ENCODE measurements around the gene TPM3.
A peak's percentile ranks its signal among the peaks of the same experiment; 100 is the strongest.
"Not testable (repeated sequence)": the region's sequence is repeated elsewhere in the genome, so short reads cannot be mapped to it uniquely, and the experiment has no call there.

Gene TPM3

GRCh38 chr1:154191990-154192461, at the start of gene TPM3:
TPM3 (minus strand) TSS chr1:154192100; CDS start chr1:154192018, 82 bp downstream.
- Mint-ChIP-seq H3K4me3 (no peak within 1 kb of the TSS), H3K4me1 (ENCODE audit: low read depth) (peaks cover 42% of the 10 kb centered on the region), H3K9me3 (no peaks in the 10 kb centered on the region), H3K27me3 (peaks cover 9% of the 10 kb centered on the region), H3K36me3 (ENCODE audit: low read depth) (no peaks in the 10 kb centered on the region), H3K27ac (peak within 1 kb of the TSS; percentile 44)
- intact Hi-C loops (cut with micrococcal nuclease): no loop called here

GRCh38 chr1:154240294-154240833, 48.5 kb upstream of the TPM3 start:
- no peaks in the 10 kb centered on the region for H3K27me3 Mint-ChIP-seq
- peaks cover 18% of the 10 kb centered on the region for H3K4me1 Mint-ChIP-seq (ENCODE audit: low read depth)
- H3K9me3 Mint-ChIP-seq: no peaks in the 10 kb centered on the region
- H3K4me3 Mint-ChIP-seq: no peak overlapping the region
- intact Hi-C loops (cut with micrococcal nuclease): no loop called here
- peaks cover 99% of the 10 kb centered on the region for H3K36me3 Mint-ChIP-seq (ENCODE audit: low read depth)
- no peak overlapping the region for H3K27ac Mint-ChIP-seq

- Mint-ChIP-seq H3K9me3 (no peaks in the 10 kb centered on the region), H3K27ac (no peak overlapping the region), H3K27me3 (no peaks in the 10 kb centered on the region), H3K4me1 (ENCODE audit: low read depth) (peaks cover 26% of the 10 kb centered on the region), H3K4me3 (no peak overlapping the region), H3K36me3 (ENCODE audit: low read depth) (peaks cover 99% of the 10 kb centered on the region)
- intact Hi-C loops (cut with micrococcal nuclease): no loop called here
These were observed 47.6 kb upstream of the TPM3 start for GRCh38 chr1:154239491-154239890.

GRCh38 chr1:154237880-154238506, 46.1 kb upstream of the TPM3 start:
- no peaks in the 10 kb centered on the region for H3K9me3 Mint-ChIP-seq
- no peak overlapping the region for H3K4me3 Mint-ChIP-seq
- intact Hi-C loops (cut with micrococcal nuclease): no loop called here
- peaks cover 28% of the 10 kb centered on the region for H3K4me1 Mint-ChIP-seq (ENCODE audit: low read depth)
- no peaks in the 10 kb centered on the region for H3K27me3 Mint-ChIP-seq
- H3K27ac Mint-ChIP-seq: no peak overlapping the region
- peaks cover 99% of the 10 kb centered on the region for H3K36me3 Mint-ChIP-seq (ENCODE audit: low read depth)

GRCh38 chr1:154237435-154237834, 45.5 kb upstream of the TPM3 start:
- no peak overlapping the region for H3K27ac Mint-ChIP-seq
- H3K9me3 Mint-ChIP-seq: no peaks in the 10 kb centered on the region
- H3K4me1 Mint-ChIP-seq (ENCODE audit: low read depth): peaks cover 28% of the 10 kb centered on the region
- peaks cover 99% of the 10 kb centered on the region for H3K36me3 Mint-ChIP-seq (ENCODE audit: low read depth)
- no peaks in the 10 kb centered on the region for H3K27me3 Mint-ChIP-seq
- no peak overlapping the region for H3K4me3 Mint-ChIP-seq
- intact Hi-C loops (cut with micrococcal nuclease): no loop called here

GRCh38 chr1:154236855-154237254, 45.0 kb upstream of the TPM3 start:
- intact Hi-C loops (cut with micrococcal nuclease): no loop called here
- Mint-ChIP-seq H3K27ac (no peak overlapping the region), H3K4me1 (ENCODE audit: low read depth) (peaks cover 28% of the 10 kb centered on the region), H3K36me3 (ENCODE audit: low read depth) (peaks cover 99% of the 10 kb centered on the region), H3K9me3 (no peaks in the 10 kb centered on the region), H3K4me3 (no peak overlapping the region), H3K27me3 (no peaks in the 10 kb centered on the region)

- H3K27me3 Mint-ChIP-seq; H3K9me3 Mint-ChIP-seq; H3K27ac Mint-ChIP-seq; H3K4me3 Mint-ChIP-seq; intact Hi-C loops (cut with micrococcal nuclease): not testable (repeated sequence)
- peaks cover 36% of the 10 kb centered on the region for H3K4me1 Mint-ChIP-seq (ENCODE audit: low read depth)
- H3K36me3 Mint-ChIP-seq (ENCODE audit: low read depth): peaks cover 96% of the 10 kb centered on the region
These were observed 41.2 kb upstream of the TPM3 start for GRCh38 chr1:154233127-154233526.

- peaks cover 49% of the 10 kb centered on the region for H3K4me1 Mint-ChIP-seq (ENCODE audit: low read depth)
- H3K4me3 Mint-ChIP-seq; intact Hi-C loops (cut with micrococcal nuclease); H3K27ac Mint-ChIP-seq; H3K27me3 Mint-ChIP-seq; H3K9me3 Mint-ChIP-seq: not testable (repeated sequence)
- peaks cover 96% of the 10 kb centered on the region for H3K36me3 Mint-ChIP-seq (ENCODE audit: low read depth)
These were observed 39.2 kb upstream of the TPM3 start for GRCh38 chr1:154231112-154231511.

GRCh38 chr1:154225370-154225769, 33.5 kb upstream of the TPM3 start:
- no peaks in the 10 kb centered on the region for H3K9me3 Mint-ChIP-seq
- H3K4me3 Mint-ChIP-seq: no peak overlapping the region
- H3K36me3 Mint-ChIP-seq (ENCODE audit: low read depth): peaks cover 85% of the 10 kb centered on the region
- no peaks in the 10 kb centered on the region for H3K27me3 Mint-ChIP-seq
- intact Hi-C loops (cut with micrococcal nuclease): no loop called here
- H3K4me1 Mint-ChIP-seq (ENCODE audit: low read depth): peaks cover 62% of the 10 kb centered on the region
- H3K27ac Mint-ChIP-seq: peak overlapping the region; percentile 97

GRCh38 chr1:154223621-154224020, 31.7 kb upstream of the TPM3 start:
- Mint-ChIP-seq H3K4me1 (ENCODE audit: low read depth) (peaks cover 62% of the 10 kb centered on the region), H3K9me3 (no peaks in the 10 kb centered on the region), H3K27me3 (no peaks in the 10 kb centered on the region), H3K4me3 (peak overlapping the region; percentile 98), H3K36me3 (ENCODE audit: low read depth) (peaks cover 90% of the 10 kb centered on the region), H3K27ac (peak overlapping the region; percentile 97)
- intact Hi-C loops (cut with micrococcal nuclease): no loop called here

GRCh38 chr1:154222918-154223317, 31.0 kb upstream of the TPM3 start:
- Mint-ChIP-seq H3K36me3 (ENCODE audit: low read depth) (peaks cover 90% of the 10 kb centered on the region), H3K9me3 (no peaks in the 10 kb centered on the region), H3K4me3 (peak overlapping the region; percentile 98), H3K27me3 (no peaks in the 10 kb centered on the region), H3K4me1 (ENCODE audit: low read depth) (peaks cover 62% of the 10 kb centered on the region), H3K27ac (peak overlapping the region; percentile 97)
- intact Hi-C loops (cut with micrococcal nuclease): no loop called here

GRCh38 chr1:154222518-154222917, 30.6 kb upstream of the TPM3 start:
- H3K4me1 Mint-ChIP-seq (ENCODE audit: low read depth): peaks cover 62% of the 10 kb centered on the region
- H3K27ac Mint-ChIP-seq: peak overlapping the region; percentile 97
- peak overlapping the region; percentile 98 for H3K4me3 Mint-ChIP-seq
- H3K27me3 Mint-ChIP-seq: no peaks in the 10 kb centered on the region
- H3K9me3 Mint-ChIP-seq: no peaks in the 10 kb centered on the region
- peaks cover 90% of the 10 kb centered on the region for H3K36me3 Mint-ChIP-seq (ENCODE audit: low read depth)
- intact Hi-C loops (cut with micrococcal nuclease): no loop called here

GRCh38 chr1:154221278-154222001, 29.5 kb upstream of the TPM3 start:
- Mint-ChIP-seq H3K4me1 (ENCODE audit: low read depth) (peaks cover 55% of the 10 kb centered on the region), H3K27me3 (no peaks in the 10 kb centered on the region), H3K4me3 (peak overlapping the region; percentile 98), H3K36me3 (ENCODE audit: low read depth) (peaks cover 90% of the 10 kb centered on the region), H3K27ac (peak overlapping the region; percentile 97), H3K9me3 (no peaks in the 10 kb centered on the region)
- intact Hi-C loops (cut with micrococcal nuclease): loop anchor here (2.0 kb wide), 1 partner anchor 39 kb away; no protein-coding TSS in a partner anchor

GRCh38 chr1:154220970-154221277, 29.0 kb upstream of the TPM3 start:
- Mint-ChIP-seq H3K27ac (peak overlapping the region; percentile 97), H3K36me3 (ENCODE audit: low read depth) (peaks cover 90% of the 10 kb centered on the region), H3K27me3 (no peaks in the 10 kb centered on the region), H3K4me1 (ENCODE audit: low read depth) (peaks cover 49% of the 10 kb centered on the region), H3K9me3 (no peaks in the 10 kb centered on the region), H3K4me3 (peak overlapping the region; percentile 98)
- intact Hi-C loops (cut with micrococcal nuclease): loop anchor here (1.0 to 2.0 kb wide), 2 partner anchors 38 to 51 kb away; partner anchors contain the start of gene HAX1

All from dendritic cell treated with granulocyte-macrophage colony-stimulating factor and Interleukin-4, amounts not matched to agents 40 ng/mL and 50 ng/mL, for 4 days (primary cell).